Neuronal stem cell (in vitro differentiated cells): ENCODE data around the gene RYR2.

Experiments
- DNase-seq: peaks from one replicate; pipeline ENCODE4 v3.0.0-alpha.2; 2013; ENCODE audit warnings: low spot score
- H2AFZ ChIP-seq: one replicate; pipeline ENCODE4 v1.6.1; 2013; ENCODE audit warnings: mild to moderate bottlenecking, low read length, inconsistent platforms
- H2AK5ac ChIP-seq: 2 replicates; pipeline ENCODE4 v1.6.1; 2013; ENCODE audit warnings: low read depth, mild to moderate bottlenecking, inconsistent platforms, low read length, moderate library complexity, mixed read lengths
- H2BK120ac ChIP-seq: 2 replicates; pipeline ENCODE4 v1.6.1; 2013; ENCODE audit warnings: low read depth, mild to moderate bottlenecking, inconsistent platforms, low read length, moderate library complexity, mixed read lengths
- H2BK12ac ChIP-seq: one replicate; pipeline ENCODE4 v1.6.1; 2013; ENCODE audit warnings: low read length, inconsistent platforms
- H2BK15ac ChIP-seq: 2 replicates; pipeline ENCODE4 v1.6.1; 2013; ENCODE audit warnings: mild to moderate bottlenecking, low read length, inconsistent platforms, mixed read lengths
- H2BK5ac ChIP-seq: one replicate; pipeline ENCODE4 v1.6.1; 2013; ENCODE audit warnings: inconsistent platforms, mild to moderate bottlenecking, low read length, moderate library complexity
- H3K14ac ChIP-seq: one replicate; pipeline ENCODE4 v1.6.1; 2013; ENCODE audit warnings: low read length, inconsistent platforms
- H3K18ac ChIP-seq: 2 replicates; pipeline ENCODE4 v1.6.1; 2013; ENCODE audit warnings: low read length, inconsistent platforms
- H3K23ac ChIP-seq: 2 replicates; pipeline ENCODE4 v1.6.1; 2013; ENCODE audit warnings: low read depth, mild to moderate bottlenecking, mixed read lengths, low read length, inconsistent platforms; ENCODE audit not compliant: poor library complexity
- H3K27ac ChIP-seq: replicated peaks from 3 replicates; pipeline ENCODE4 v1.5.1; 2013; ENCODE audit warnings: low read length, inconsistent platforms
- H3K27me3 ChIP-seq, 3 experiments: 2 replicates each; pipeline ENCODE4 v1.6.1; 2013; ENCODE audit warnings: low read length in 3 of 3, mild to moderate bottlenecking in 2 of 3, inconsistent platforms in 1 of 3, low read depth in 1 of 3, mixed read lengths in 1 of 3, moderate library complexity in 1 of 3; ENCODE audit not compliant: control insufficient read depth in 3 of 3, insufficient read depth in 3 of 3
- H3K36me3 ChIP-seq, 2 donors: replicated peaks in 1 of 2; 2 replicates each; pipeline ENCODE4 v1.6.1; 2013; ENCODE audit warnings: low read length in 2 of 2; ENCODE audit not compliant: control insufficient read depth in 2 of 2, insufficient read depth in 2 of 2
- H3K4ac ChIP-seq: 2 replicates; pipeline ENCODE4 v1.6.1; 2013; ENCODE audit warnings: inconsistent platforms, mild to moderate bottlenecking, low read length, moderate library complexity
- H3K4me1 ChIP-seq, 2 donors: 1 replicate in 1 of 2; 2 replicates in 1 of 2; pipeline ENCODE4 v1.6.1; 2013; ENCODE audit warnings: low read length in 2 of 2, low read depth in 1 of 2; ENCODE audit not compliant: control insufficient read depth in 2 of 2, insufficient read depth in 1 of 2
- H3K4me2 ChIP-seq: one replicate; pipeline ENCODE4 v1.6.1; 2013; ENCODE audit warnings: mild to moderate bottlenecking, low read length, inconsistent platforms; ENCODE audit not compliant: insufficient read depth, poor library complexity, severe bottlenecking
- H3K4me3 ChIP-seq, 2 donors: 2 replicates each; pipeline ENCODE4 v1.5.1; 2013; ENCODE audit warnings: low read length in 2 of 2, mild to moderate bottlenecking in 2 of 2, inconsistent platforms in 1 of 2, moderate library complexity in 1 of 2
- H3K79me1 ChIP-seq: one replicate; pipeline ENCODE4 v1.6.1; 2013; ENCODE audit warnings: low read depth, mild to moderate bottlenecking, inconsistent platforms, low read length, moderate library complexity
- H3K9ac ChIP-seq: one replicate; pipeline ENCODE4 v1.6.1; 2013; ENCODE audit warnings: mild to moderate bottlenecking, low read depth, low read length, inconsistent platforms; ENCODE audit not compliant: poor library complexity
- H3K9me3 ChIP-seq, 2 donors: replicated peaks in 1 of 2; 2 replicates each; pipeline versions ENCODE3 to v1.6.1; 2013; ENCODE audit warnings: low read length in 2 of 2, mild to moderate bottlenecking in 2 of 2, inconsistent platforms in 1 of 2, low read depth in 1 of 2, mixed read lengths in 1 of 2, moderate library complexity in 1 of 2; ENCODE audit not compliant: control insufficient read depth in 2 of 2, insufficient read depth in 1 of 2
- H4K8ac ChIP-seq: one replicate; pipeline ENCODE4 v1.6.1; 2013; ENCODE audit warnings: low read depth, mild to moderate bottlenecking, inconsistent platforms, low read length, moderate library complexity
- H4K91ac ChIP-seq: one replicate; pipeline ENCODE4 v1.6.1; 2013; ENCODE audit warnings: low read length, low read depth, mild to moderate bottlenecking, inconsistent platforms; ENCODE audit not compliant: poor library complexity
- WGBS, 2 donors: extraction: QIAGEN DNeasy Blood & Tissue Kit; methylation state at CpG; one replicate each; pipeline ENCODE4 v1.1.7; 2013; ENCODE audit warnings: missing lambda C conversion rate in 2 of 2, mixed read lengths in 1 of 2; ENCODE audit not compliant: insufficient read length in 2 of 2, insufficient replicate concordance in 1 of 2; ENCODE audit errors: extremely low coverage in 2 of 2; 5-methylcytosine and 5-hydroxymethylcytosine counted together

Gene RYR2

DNA sequence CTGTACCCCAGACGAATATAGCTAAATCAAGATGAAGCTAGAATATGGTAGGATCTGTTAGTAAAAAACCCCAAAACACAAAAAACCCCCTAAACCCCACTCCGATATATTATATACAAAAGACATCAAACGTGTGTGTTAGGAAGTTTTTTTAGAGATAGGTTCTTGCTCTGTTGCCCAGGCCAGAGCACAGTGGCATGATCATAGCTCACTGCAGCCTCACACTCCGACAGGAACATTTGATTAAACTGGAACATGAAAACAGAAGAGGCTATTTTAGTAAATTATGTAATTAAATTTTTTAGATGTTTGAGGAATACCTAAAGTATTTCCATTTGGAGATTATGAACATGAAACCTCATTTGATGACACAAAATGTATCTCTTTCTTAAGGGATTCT lies 8.2 kb upstream of the RYR2 start:
- no peaks in the 10 kb centered on the region for H3K27me3 ChIP-seq
- no peak overlapping the region for H2BK120ac ChIP-seq
- WGBS, 2 donors = no CpG with 5 or more reads among the region's 4 CpGs

DNA sequence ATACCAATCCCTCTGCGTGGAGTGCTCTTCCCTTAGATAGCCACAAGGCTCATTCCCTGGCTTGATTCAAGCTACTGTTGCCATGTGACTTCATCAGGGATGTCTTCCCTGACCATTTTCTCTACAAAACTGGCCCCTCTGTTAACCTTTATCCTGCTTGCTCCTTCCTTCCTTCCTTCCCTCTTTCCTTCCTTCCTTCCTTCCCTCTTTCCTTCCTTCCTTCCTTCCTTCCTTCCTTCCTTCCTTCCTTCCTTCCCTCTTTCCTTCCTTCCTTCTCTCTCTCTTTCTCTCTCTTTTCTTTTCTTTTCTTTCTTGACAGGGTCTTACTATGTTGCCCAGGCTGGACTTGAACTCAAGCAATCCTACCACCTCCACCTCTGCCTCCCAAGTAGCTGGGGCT lies 6.2 kb upstream of the RYR2 start:
- Histone ChIP-seq H3K4ac (no peak overlapping the region), H2BK12ac (no peak overlapping the region), H3K4me2 (no peak overlapping the region), H3K18ac (no peak overlapping the region), H3K27me3 (peaks cover 0 to 7% (median 0%) of the 10 kb centered on the region in 3 experiments), H3K27ac (no peak overlapping the region), H3K79me1 (no peaks in the 10 kb centered on the region), H3K9ac (no peak overlapping the region), H2AK5ac (no peak overlapping the region), H3K9me3 (no peaks in the 10 kb centered on the region), H3K23ac (no peak overlapping the region), H2BK5ac (no peak overlapping the region), H2BK120ac (no peak overlapping the region), H2AFZ (no peak overlapping the region), H4K91ac (no peak overlapping the region), H3K4me1 (peaks cover 0 to 7% of the 10 kb centered on the region in 2 donors), H2BK15ac (no peak overlapping the region), H3K36me3 (no peaks in the 10 kb centered on the region), H3K4me3 (no peak overlapping the region), H4K8ac (no peak overlapping the region), H3K14ac (no peak overlapping the region)
- DNase-seq = no peak
- no CpG with 5 or more reads among the region's 1 CpG for WGBS, 2 donors

More for the DNA sequence above, 8.2 kb upstream of the RYR2 start:
- Histone ChIP-seq H3K27ac (no peak overlapping the region), H3K36me3 (no peaks in the 10 kb centered on the region), H3K14ac (no peak overlapping the region), H3K18ac (no peak overlapping the region), H3K79me1 (no peaks in the 10 kb centered on the region), H2BK5ac (no peak overlapping the region), H3K4me2 (no peak overlapping the region), H3K9me3 (no peaks in the 10 kb centered on the region), H2BK15ac (no peak overlapping the region), H2AFZ (no peak overlapping the region), H3K4ac (no peak overlapping the region), H3K4me3 (no peak overlapping the region), H4K91ac (no peak overlapping the region), H2AK5ac (no peak overlapping the region), H4K8ac (no peak overlapping the region), H2BK12ac (no peak overlapping the region), H3K23ac (no peak overlapping the region), H3K9ac (no peak overlapping the region), H3K4me1 (peaks cover 0 to 7% of the 10 kb centered on the region in 2 donors)
- no peak for DNase-seq

DNA sequence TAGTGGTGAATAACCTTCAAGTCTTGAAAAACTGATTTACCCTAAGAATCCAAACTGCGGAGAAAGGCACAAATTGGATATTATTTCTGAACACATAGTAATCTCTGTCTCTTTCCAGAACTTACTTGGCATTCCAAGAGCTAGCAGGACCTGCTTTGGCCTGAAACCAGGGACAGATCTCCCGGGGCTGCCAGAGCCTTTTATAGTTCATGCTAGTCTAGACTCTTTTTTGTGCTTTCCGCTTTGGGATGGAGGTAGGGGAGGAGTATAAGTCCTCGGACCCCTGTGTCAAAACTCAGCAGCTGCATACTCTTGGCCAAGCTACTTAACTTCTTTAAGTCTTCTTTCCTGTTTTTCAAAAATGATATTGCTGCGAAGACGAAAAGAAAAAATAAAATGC lies 3.8 kb upstream of the RYR2 start:
- Histone ChIP-seq H3K9ac (no peak overlapping the region), H3K4me2 (no peak overlapping the region), H4K8ac (no peak overlapping the region), H3K36me3 (no peaks in the 10 kb centered on the region), H3K27me3 (peaks cover 7 to 27% (median 17%) of the 10 kb centered on the region in 3 experiments), H3K23ac (no peak overlapping the region), H3K27ac (no peak overlapping the region), H4K91ac (no peak overlapping the region), H3K4me1 (peaks cover 3 to 4% of the 10 kb centered on the region in 2 donors), H2AFZ (no peak overlapping the region), H3K14ac (no peak overlapping the region), H3K9me3 (no peaks in the 10 kb centered on the region), H3K4me3 (no peak overlapping the region), H2AK5ac (no peak overlapping the region), H2BK5ac (no peak overlapping the region), H2BK12ac (no peak overlapping the region), H2BK15ac (no peak overlapping the region), H3K4ac (no peak overlapping the region), H2BK120ac (no peak overlapping the region), H3K79me1 (no peaks in the 10 kb centered on the region), H3K18ac (no peak overlapping the region)
- WGBS, 2 donors = no CpG with 5 or more reads among the region's 6 CpGs
- no peak for DNase-seq

DNA sequence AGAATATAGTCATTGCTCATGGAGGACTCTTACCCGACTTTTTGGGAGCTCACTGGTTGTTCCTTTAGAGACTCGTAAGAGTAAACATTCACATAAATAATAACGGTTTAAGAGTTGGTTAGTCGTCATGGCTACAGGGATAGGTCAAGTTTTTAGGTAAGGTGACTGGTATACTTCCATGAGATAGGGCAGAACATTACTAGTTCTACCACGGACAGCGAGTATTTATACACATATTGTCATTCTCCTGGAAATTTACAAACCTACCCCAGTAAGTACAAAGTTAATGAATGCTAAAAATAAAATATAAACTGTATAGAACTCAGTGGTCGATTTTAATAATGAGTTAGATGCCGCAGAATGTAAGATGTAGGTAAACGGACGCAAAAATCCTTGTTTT lies 1.2 kb upstream of the RYR2 start:
- Histone ChIP-seq H3K4me1 (peaks cover 4 to 5% of the 10 kb centered on the region in 2 donors), H3K9me3 (peaks cover 0 to 2% of the 10 kb centered on the region in 2 donors), H2BK5ac (no peak overlapping the region), H3K4me3 (no peak overlapping the region), H2BK12ac (no peak overlapping the region), H2AK5ac (no peak overlapping the region), H2BK120ac (no peak overlapping the region), H2BK15ac (no peak overlapping the region), H3K23ac (no peak overlapping the region), H3K4me2 (no peak overlapping the region), H3K27me3 (peaks cover 13 to 52% (median 32%) of the 10 kb centered on the region in 3 experiments), H3K79me1 (no peaks in the 10 kb centered on the region), H3K27ac (no peak overlapping the region), H4K91ac (no peak overlapping the region), H3K4ac (no peak overlapping the region), H3K36me3 (no peaks in the 10 kb centered on the region), H4K8ac (no peak overlapping the region), H3K18ac (no peak overlapping the region), H2AFZ (no peak overlapping the region), H3K9ac (no peak overlapping the region), H3K14ac (no peak overlapping the region)
- no peak for DNase-seq
- no CpG with 5 or more reads among the region's 10 CpGs for WGBS, 2 donors
